Right lobe of liver (tissue), 6 donors: ENCODE results near the gene VSIG10L. TPM values are rescaled to one million over a fixed set of nuclear protein-coding genes. Genes with fewer than 3 reads are reported as not detected.

Experiments
- ATAC-seq, 4 donors: fragments of 200-7000 bp; cut with Tn5 transposase; one replicate each; pipeline ENCODE4 v1.9.1; 2020; ENCODE audit warnings: mild to moderate bottlenecking in 4 of 4, moderate library complexity in 4 of 4
- DNase-seq, 3 donors: peaks; one replicate each; pipeline ENCODE4 v3.0.0-alpha.2; 2020
- H3K27ac ChIP-seq, 3 donors: fragments of 200-600 bp; one replicate each; pipeline ENCODE4 v1.8.0; 2022
- H3K27me3 ChIP-seq, 2 donors: fragments of 200-600 bp; one replicate each; pipeline ENCODE4 v1.8.0; 2022
- H3K36me3 ChIP-seq, 4 donors: fragments of 200-600 bp; sonication (generic) in 1 of 4; one replicate each; pipeline versions ENCODE4 v1.5.1 to v1.8.0; 2017 to 2022; ENCODE audit warnings: control low read depth in 1 of 4
- H3K4me1 ChIP-seq, 4 donors: fragments of 200-600 bp; sonication (generic) in 1 of 4; one replicate each; pipeline versions ENCODE4 v1.5.1 to v1.8.0; 2017 to 2022; ENCODE audit warnings: control low read depth in 1 of 4
- H3K4me3 ChIP-seq, 3 donors: fragments of 200-600 bp; one replicate each; pipeline ENCODE4 v1.8.0; 2022
- H3K9me3 ChIP-seq, 4 donors: fragments of 200-600 bp; sonication (generic) in 1 of 4; one replicate each; pipeline versions ENCODE4 v1.5.1 to v1.8.0; 2017 to 2022; ENCODE audit warnings: control low read depth in 1 of 4
- CTCF ChIP-seq, 4 donors: fragments of 200-600 bp in 3 of 4; fragments of 450-650 bp in 1 of 4; IDR thresholded peaks; one replicate each; pipeline versions ENCODE4 v1.5.1 to v1.8.0; 2016 to 2022; ENCODE audit warnings: antibody characterized with exemption in 4 of 4, mild to moderate bottlenecking in 2 of 4
- POLR2A ChIP-seq: fragments of 450-650 bp; IDR thresholded peaks from one replicate; pipeline ENCODE4 v1.6.1; 2017; ENCODE audit warnings: antibody characterized with exemption, mild to moderate bottlenecking
- WGBS: methylation state at CpG from one replicate; pipeline ENCODE4 v1.1.6; 2018; ENCODE audit warnings: low coverage, low lambda C conversion rate; ENCODE audit not compliant: insufficient coverage; ENCODE audit errors: missing lambda C conversion rate; 5-methylcytosine and 5-hydroxymethylcytosine counted together
- intact Hi-C, 2 donors: fragments of 100-400 bp; cut with DNase I; formaldehyde crosslinking; loops; one replicate each; pipeline versions ENCODE4 v1.11.2 to v1.14.1; 2022
- total RNA-seq, 6 experiments: library from RNA; depleted of rRNA in 2 of 6; stranded (reverse); fragments of >200 nt in 2 of 6; fragmentation: NEBNext Ultra II Directional in 3 of 6; extraction: Animal tissue kit (Norgen Biotek cat#: 25700) in 3 of 6; gene quantifications; one replicate each; pipeline versions ENCODE4 v1.1.0 to v1.2.4, GENCODE V29; 2016 to 2023
- donor health status: DM: no; HTN: yes; CAD: no.
- donor health status: DM: no; HTN: no; CAD: no.
- donor health status: DM: no; HTN: no; CAD: no.
- donor health status: DM: no; HTN: yes; CAD: no.
- donor health status: DM: no; HTN: yes; CAD: no.

Gene VSIG10L
- total RNA-seq, 6 experiments from 2014 or later, result 1.3 to 4.5 (median 2.8) TPM

- no peak for ATAC-seq
- H3K4me3 ChIP-seq, result no peak overlapping the region
- 30% methylated on average over 13 of the region's 15 CpGs for WGBS
- H3K36me3 ChIP-seq, result no peaks in the 10 kb centered on the region
- H3K9me3 ChIP-seq, result no peaks in the 10 kb centered on the region
- TF ChIP-seq POLR2A (no peak), CTCF (IDR thresholded peaks at IDR 0.05) (no peak)
- no peak for DNase-seq
- intact Hi-C loops, result no loop called here
- H3K27me3 ChIP-seq, result no peaks in the 10 kb centered on the region
- no peak overlapping the region for H3K27ac ChIP-seq
- H3K4me1 ChIP-seq, result no peaks in the 10 kb centered on the region
These were observed 46.4 kb downstream of the VSIG10L start for GRCh38 chr19:51295382-51296126.

- H3K27ac ChIP-seq, result no peak overlapping the region
- ATAC-seq (no peak), DNase-seq (no peak)
These were observed 47.0 kb downstream of the VSIG10L start for GRCh38 chr19:51294977-51295375.

GRCh38 chr19:51294211-51294976, 47.5 kb downstream of the VSIG10L start:
- Histone ChIP-seq H3K27me3 (no peaks in the 10 kb centered on the region), H3K27ac (no peak overlapping the region), H3K9me3 (no peaks in the 10 kb centered on the region), H3K36me3 (no peaks in the 10 kb centered on the region), H3K4me3 (no peak overlapping the region), H3K4me1 (no peaks in the 10 kb centered on the region)
- TF ChIP-seq CTCF (IDR thresholded peaks at IDR 0.05), result no peak
- no peak for TF ChIP-seq POLR2A
- ATAC-seq (no peak), DNase-seq (no peak)
- intact Hi-C loops, result no loop called here
- 50% methylated on average over 13 of the region's 23 CpGs for WGBS

More at GRCh38 chr19:51294977-51295375, 47.0 kb downstream of the VSIG10L start:
- Histone ChIP-seq H3K4me1 (no peaks in the 10 kb centered on the region), H3K27me3 (no peaks in the 10 kb centered on the region), H3K9me3 (no peaks in the 10 kb centered on the region), H3K4me3 (no peak overlapping the region), H3K36me3 (no peaks in the 10 kb centered on the region)
- intact Hi-C loops, result no loop called here
- TF ChIP-seq POLR2A (no peak), CTCF (IDR thresholded peaks at IDR 0.05) (no peak)
- WGBS, result 17% methylated on average over 1 of the region's 12 CpGs

- 44% methylated on average over 5 of the region's 14 CpGs for WGBS
- intact Hi-C loops, result no loop called here
- TF ChIP-seq POLR2A, result no peak
- no peak for TF ChIP-seq CTCF (IDR thresholded peaks at IDR 0.05)
These were observed 48.2 kb downstream of the VSIG10L start for GRCh38 chr19:51293571-51294210.

More at GRCh38 chr19:51293571-51294210, 48.2 kb downstream of the VSIG10L start:
- no peak for DNase-seq
- Histone ChIP-seq H3K4me1 (no peaks in the 10 kb centered on the region), H3K36me3 (no peaks in the 10 kb centered on the region), H3K27ac (no peak overlapping the region), H3K27me3 (no peaks in the 10 kb centered on the region), H3K4me3 (no peak overlapping the region), H3K9me3 (no peaks in the 10 kb centered on the region)
- no peak for ATAC-seq
